Activated CD4-positive, alpha-beta T cell treated with anti-CD3 and anti-CD28 coated beads for 24 hours (primary cell): ENCODE data around the gene TMTC1.

Source experiments
- DNase-seq, 2 donors: peaks; one replicate each; pipeline ENCODE4 v3.0.0-alpha.2; 2020; ENCODE audit warnings: low read depth in 2 of 2

TMTC1 gene

GRCh38 chr12:29537298-29537697 is 246.4 kb downstream of the TMTC1 start:
- no peak for DNase-seq

- no peak for DNase-seq
These were observed 248.8 kb downstream of the TMTC1 start for GRCh38 chr12:29534935-29535334.

GRCh38 chr12:29533815-29534489 is 249.8 kb downstream of the TMTC1 start:
- DNase-seq, result no peak

GRCh38 chr12:29531471-29531870 is 252.3 kb downstream of the TMTC1 start:
- no peak for DNase-seq

GRCh38 chr12:29530436-29530835 is 253.3 kb downstream of the TMTC1 start:
- DNase-seq, result no peak

GRCh38 chr12:29528161-29528560 is 255.6 kb downstream of the TMTC1 start:
- DNase-seq, result no peak

GRCh38 chr12:29521951-29522350 is 261.8 kb downstream of the TMTC1 start:
- DNase-seq, result no peak

GRCh38 chr12:29519585-29520182 is 264.1 kb downstream of the TMTC1 start:
- no peak for DNase-seq

- DNase-seq, result no peak
These were observed 265.3 kb downstream of the TMTC1 start for GRCh38 chr12:29518407-29518806.

GRCh38 chr12:29517264-29517663 is 266.5 kb downstream of the TMTC1 start:
- no peak for DNase-seq

GRCh38 chr12:29516431-29516875 is 267.3 kb downstream of the TMTC1 start:
- no peak for DNase-seq

- DNase-seq, result no peak
These were observed 273.1 kb downstream of the TMTC1 start for GRCh38 chr12:29510591-29511185.

GRCh38 chr12:29509503-29509902 is 274.2 kb downstream of the TMTC1 start:
- no peak for DNase-seq

- DNase-seq, result no peak
These were observed 274.8 kb downstream of the TMTC1 start for GRCh38 chr12:29508949-29509348.

GRCh38 chr12:29505122-29505521 is 278.6 kb downstream of the TMTC1 start:
- DNase-seq, result no peak

- DNase-seq, result no peak
These were observed 280.5 kb downstream of the TMTC1 start for GRCh38 chr12:29503283-29503682.

- no peak for DNase-seq
These were observed 284.5 kb downstream of the TMTC1 start for GRCh38 chr12:29499235-29499634.

GRCh38 chr12:29497588-29497987 is 286.2 kb downstream of the TMTC1 start, which contains the start of gene OVCH1:
Gene OVCH1 (minus strand): TSS chr12:29497686. CDS start chr12:29497686, 0 bp downstream.
- no peak for DNase-seq

- no peak for DNase-seq
These were observed 290.9 kb downstream of the TMTC1 start for GRCh38 chr12:29492891-29493290.

- DNase-seq, result no peak
These were observed 296.8 kb downstream of the TMTC1 start for GRCh38 chr12:29486972-29487371.

GRCh38 chr12:29463198-29463597 is 320.5 kb downstream of the TMTC1 start:
- no peak for DNase-seq

GRCh38 chr12:29460082-29460481 is 323.7 kb downstream of the TMTC1 start:
- no peak for DNase-seq

- no peak for DNase-seq
These were observed 328.7 kb downstream of the TMTC1 start for GRCh38 chr12:29455087-29455486.
